ENCODE results near the gene UROS. TPM values are rescaled to one million over a fixed set of nuclear protein-coding genes. Genes with fewer than 3 reads are reported as not detected.

Gene UROS
- total RNA-seq, 1 donor: 32.6 TPM

DNA sequence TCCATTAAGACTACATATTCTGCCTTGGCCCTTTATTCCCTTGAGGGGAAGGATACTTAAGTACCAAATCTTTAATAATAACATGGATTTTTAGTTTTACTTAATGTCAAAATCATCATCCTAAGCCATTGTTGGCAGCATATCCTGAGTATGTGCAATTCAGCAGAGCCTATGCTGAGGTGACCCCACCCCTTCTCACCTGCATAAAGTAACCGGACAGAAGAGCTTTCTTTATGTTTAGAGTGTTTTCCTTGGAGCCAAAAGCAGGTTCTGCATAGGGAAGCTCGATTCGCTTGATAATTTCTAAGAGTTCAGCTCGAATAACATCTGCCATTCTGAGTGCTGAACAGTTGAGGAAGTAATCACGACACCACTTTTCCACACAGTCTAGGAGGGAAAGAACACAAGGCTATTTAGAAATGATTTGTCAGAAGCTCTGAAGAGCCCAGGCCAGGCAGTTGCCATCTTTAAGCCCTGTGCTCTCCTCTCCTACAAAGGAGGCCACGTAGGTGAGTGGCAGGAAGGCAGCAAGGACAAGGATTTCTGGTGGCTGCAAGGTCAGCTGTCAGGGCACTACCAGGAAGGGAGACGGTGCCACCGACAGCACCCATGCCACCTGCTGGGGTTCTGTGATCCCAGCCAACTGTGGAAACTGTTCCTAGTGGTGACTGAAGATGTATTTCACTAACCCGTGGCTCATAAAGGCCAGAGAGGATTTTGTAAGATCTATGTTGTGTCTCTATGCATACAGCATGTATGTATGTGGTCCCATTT is 15.9 kb upstream of the UROS start:
- no peak for DNase-seq (ENCODE audit: low read depth in 2 of 3, low spot score in 2 of 3)

GRCh38 chr10:125836746-125837145 is 13.7 kb upstream of the UROS start:
- no peak for DNase-seq (ENCODE audit: low read depth in 2 of 3, low spot score in 2 of 3)

DNA sequence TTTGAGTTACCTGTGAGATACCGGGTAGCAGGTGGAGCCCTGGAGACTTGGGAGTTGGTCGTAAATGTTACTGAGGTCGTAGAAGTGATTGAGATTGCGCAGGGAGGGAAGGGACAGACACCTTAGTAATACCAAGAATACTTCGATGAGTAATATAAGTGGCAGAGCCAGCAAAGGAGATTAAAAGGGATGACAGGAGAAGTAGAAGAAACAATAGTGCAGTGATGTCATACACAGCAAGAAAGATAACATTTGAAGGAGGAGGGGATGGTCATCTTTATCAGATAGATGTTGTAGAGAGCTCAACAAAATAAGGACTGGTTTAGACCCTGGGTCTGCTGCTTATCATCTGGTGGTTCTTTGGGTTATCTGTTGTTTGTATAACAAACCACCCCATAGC is 5.3 kb upstream of the UROS start:
- no peak for DNase-seq (ENCODE audit: low read depth in 2 of 3, low spot score in 2 of 3)

- DNase-seq (ENCODE audit: low read depth in 2 of 3, low spot score in 2 of 3): no peak
Observed at GRCh38 chr10:125827133-125827532, 4.1 kb upstream of the UROS start.

GRCh38 chr10:125824736-125825135 is 1.7 kb upstream of the UROS start:
- no peak for DNase-seq (ENCODE audit: low read depth in 2 of 3, low spot score in 2 of 3)

DNA sequence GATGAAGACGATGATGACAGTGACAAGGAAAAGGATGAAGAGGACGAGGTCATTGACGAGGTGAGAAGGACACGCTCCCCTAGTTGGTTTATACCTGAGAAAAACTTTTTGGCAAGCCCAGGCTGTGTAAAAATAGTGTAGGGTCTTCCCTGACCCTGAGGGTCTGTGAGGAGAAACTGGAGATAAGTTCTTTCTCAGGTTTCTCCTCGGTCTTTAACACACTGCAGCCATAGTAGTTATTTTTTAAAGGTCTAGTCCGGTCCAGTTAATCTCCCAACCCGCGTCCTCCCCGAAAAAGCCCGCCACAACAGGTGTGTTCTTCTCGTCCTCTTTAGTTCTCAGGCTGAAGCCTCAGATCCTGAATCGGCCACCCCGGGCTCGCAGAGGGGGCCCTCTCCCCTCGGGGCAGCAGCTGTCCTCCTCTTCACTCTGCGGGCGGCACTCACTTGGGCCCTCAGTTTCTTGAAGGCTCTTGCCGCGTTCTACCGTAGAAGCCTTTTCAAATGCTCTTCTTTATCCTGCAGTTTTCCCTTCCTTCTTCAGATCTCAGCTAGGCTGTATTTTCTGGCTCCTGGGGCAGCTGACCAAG is 699 bp upstream of the UROS start:
- DNase-seq (ENCODE audit: low read depth in 2 of 3, low spot score in 2 of 3): no peak

DNA sequence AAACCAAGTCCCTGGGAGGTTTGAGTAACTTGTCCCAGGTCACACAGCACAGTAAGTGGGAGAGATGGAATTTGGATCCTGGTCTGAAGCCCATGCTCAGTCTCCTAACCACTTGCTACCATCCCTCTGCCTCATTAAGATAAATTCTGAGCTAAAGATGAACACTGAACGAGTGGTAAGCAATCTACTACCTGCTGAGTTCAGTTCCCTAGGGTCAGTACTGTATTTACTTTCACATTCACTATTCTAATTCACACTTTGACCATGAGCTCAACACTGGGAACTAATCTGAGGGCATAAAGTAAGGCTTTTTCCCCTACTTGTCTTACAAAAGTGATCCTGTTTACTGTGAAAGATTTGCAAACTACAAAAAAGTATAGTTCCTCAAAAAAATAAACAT is 2.4 kb downstream of the UROS start:
- no peak for DNase-seq (ENCODE audit: low read depth in 2 of 3, low spot score in 2 of 3)

DNA sequence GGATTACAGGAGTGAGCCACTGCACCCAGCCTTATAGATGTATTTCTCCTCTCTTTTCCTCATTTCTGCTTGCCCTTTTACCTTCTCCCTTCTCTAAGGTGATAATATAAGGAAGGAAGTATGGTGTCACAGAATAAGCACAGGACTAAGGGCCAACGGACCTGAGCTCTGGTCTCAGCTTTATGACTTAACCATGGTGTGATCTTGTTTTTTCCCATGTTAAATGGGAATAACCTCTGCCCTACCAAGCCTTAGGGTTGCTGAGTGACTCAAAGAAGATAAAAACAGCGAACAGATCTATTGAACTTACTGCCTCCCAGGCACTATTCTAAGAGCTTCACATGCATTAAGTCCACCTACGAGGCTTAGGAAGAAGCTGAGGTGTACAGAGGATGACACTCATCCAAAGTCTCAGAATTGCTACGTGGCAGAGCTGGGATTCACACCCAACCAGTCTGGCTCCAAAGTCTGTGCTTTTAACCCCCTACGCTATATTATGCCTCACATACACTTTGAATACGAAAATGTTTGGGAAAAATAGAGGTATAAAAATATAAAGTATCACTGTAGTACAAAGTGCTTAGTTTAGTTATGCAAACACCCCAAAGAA is 5.6 kb downstream of the UROS start:
- no peak for DNase-seq (ENCODE audit: low read depth in 2 of 3, low spot score in 2 of 3)

DNA sequence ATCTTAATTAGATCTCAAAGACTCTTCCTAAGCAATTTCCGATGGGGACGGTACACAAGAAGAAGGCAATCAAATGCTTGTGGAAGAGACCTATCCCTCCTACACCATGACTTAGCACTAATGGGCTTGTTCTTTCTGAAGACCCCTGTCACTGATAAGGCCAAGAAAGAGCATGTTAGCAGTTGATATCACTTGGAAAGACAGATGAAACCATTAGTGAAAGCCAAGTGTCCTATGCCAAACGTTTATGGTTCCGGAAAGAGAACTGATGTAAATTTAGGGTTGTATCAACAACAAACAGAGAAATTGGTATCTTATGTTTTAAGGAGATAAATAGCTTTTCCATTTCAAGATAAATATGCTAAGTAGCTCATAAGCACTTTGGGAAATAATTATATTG is 6.5 kb downstream of the UROS start:
- DNase-seq (ENCODE audit: low read depth in 2 of 3, low spot score in 2 of 3): no peak

GRCh38 chr10:125815764-125816163 is 7.3 kb downstream of the UROS start:
- DNase-seq (ENCODE audit: low read depth in 2 of 3, low spot score in 2 of 3): no peak

DNA sequence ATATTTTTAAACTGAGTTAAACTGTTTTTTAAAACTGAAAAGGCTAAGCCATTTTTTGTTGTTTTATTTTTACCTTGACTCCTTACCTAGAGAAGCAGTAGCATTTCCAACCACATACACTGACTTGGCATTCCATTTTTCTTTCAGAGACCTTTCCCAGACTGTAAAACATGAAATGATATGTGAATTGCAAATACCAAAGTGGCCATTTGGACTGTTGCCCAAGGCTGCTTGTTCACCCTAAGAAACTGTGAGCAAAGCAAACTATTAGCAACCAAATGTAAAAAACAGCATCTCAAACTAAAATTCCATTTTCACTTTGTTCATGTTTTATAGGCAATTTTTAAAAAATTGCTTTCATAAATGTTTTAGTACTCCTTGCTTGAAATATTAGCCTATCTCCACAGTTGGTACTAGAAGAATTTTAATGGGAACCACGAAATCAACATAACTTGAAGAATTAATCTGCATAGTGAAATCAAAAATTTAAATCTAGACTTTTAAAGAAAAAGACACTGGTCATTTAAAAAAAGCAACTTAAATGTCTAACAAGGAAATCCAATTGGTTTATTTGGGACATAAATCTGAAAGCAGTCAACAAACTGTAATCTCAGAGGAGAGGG is 10.8 kb downstream of the UROS start:
- DNase-seq (ENCODE audit: low read depth in 2 of 3, low spot score in 2 of 3): no peak

- no peak for DNase-seq (ENCODE audit: low read depth in 2 of 3, low spot score in 2 of 3)
Observed at GRCh38 chr10:125811251-125811650, 11.8 kb downstream of the UROS start.

DNA sequence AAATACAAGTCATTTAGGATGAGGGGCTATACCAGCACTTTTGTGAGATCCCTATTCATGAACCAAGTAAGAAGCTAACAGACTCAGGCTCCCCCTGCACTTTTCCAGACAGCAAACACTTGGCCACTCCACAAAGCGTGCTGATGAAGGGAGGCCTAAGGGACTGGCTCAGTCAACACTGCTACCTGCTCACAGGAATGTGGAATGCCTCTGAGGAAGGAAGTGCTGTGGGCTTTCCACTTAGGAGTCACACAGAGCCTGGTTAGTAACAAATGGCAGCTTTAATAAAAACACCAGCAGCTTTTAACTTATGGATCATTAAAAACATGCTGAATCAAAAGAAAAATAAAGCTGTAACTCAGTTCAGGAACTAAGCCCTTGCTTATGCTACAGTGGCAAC is 15.0 kb downstream of the UROS start:
- DNase-seq (ENCODE audit: low read depth in 2 of 3, low spot score in 2 of 3): no peak

DNA sequence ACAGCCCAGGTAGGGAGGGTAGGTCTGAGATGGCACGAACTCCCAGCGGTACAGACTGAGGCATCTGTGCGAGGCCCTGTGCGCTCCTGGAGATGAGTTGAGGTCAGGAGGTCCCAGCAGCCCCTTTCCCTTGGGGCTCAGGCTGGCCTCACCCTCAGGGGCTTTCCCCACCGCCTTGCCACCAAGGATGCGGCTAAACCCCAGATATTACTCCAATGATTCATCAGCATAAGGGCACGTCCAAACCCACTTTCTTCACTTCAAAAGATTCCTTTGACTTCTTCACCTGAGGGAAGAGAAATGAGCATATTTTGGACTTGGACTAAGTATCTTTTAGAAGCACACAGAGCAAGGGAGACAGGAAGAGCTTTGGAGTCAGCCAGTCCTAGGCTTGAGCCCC is 20.3 kb downstream of the UROS start:
- DNase-seq (ENCODE audit: low read depth in 2 of 3, low spot score in 2 of 3): no peak

DNA sequence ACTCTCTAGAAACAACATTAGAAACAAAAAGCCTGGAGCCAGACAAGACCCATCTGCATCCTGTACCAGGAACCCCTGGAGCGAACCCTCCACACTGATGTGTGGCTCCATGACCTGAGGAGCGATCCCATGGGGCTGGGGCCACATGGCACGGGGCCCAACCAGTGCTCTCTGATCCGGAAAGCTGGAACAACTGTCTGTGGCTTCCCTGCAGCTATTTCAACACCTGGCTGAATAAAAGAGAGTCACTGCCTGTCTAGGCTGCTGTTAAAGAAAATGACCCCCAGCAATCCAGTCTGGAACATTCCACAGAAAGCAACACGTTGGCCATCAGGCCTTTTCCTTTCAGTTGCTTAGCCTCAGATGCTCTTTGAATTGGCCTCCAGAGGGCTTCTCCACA is 20.9 kb downstream of the UROS start:
- DNase-seq (ENCODE audit: low read depth in 2 of 3, low spot score in 2 of 3): no peak

DNA sequence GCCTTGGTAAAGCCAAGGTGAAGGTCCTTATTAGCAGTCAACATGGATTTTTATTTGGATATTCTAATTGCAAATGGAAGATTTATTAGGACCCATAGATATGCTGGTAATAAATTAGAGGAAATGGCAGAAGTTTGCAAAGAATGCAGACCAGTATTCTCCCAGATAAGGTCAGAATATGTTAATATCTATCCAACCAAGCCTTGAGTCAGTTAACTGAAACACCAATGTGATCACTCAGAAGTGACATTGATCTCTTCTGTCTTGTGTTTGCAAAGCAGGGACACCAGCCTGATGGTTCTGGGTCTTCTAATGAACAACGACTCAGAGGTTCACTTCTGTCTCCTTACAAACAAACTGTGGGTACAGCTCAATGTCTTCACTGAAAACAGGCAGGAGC is 21.5 kb downstream of the UROS start:
- DNase-seq (ENCODE audit: low read depth in 2 of 3, low spot score in 2 of 3): no peak

GRCh38 chr10:125799451-125800182 is 23.4 kb downstream of the UROS start:
- no peak for DNase-seq (ENCODE audit: low read depth in 2 of 3, low spot score in 2 of 3)

DNA sequence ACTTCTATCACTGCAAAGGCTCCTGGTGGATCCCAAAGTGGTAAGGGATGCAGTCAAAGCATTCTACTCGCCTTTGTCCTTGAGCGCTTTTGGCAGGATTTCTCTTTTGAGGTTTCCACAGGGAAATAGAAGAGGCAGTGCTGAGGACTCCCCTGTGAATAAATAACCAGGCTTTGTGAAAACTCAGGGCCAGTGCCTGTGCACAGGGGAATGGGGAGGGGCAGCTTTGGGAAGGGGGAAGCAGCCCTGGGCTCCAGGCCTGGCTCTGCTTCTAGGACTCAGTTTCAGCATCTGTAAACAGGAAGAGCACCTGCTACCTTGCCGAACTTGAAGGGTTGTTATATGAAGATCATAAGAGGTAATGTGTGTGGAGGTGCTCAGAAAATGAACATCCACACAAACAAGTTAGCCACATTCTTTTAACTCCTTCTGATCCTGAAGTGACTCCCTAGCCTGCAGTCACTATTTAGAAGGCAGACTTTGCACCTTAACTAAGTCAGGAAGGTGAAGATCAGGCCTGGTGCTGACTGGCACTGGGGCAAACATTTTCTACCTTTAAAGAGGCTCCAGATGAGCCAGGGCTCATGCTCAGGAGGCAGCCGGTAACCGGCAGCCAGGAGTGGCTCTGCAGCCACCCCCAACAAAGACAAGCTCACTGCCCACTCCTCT is 24.9 kb downstream of the UROS start:
- DNase-seq (ENCODE audit: low read depth in 2 of 3, low spot score in 2 of 3): no peak

DNA sequence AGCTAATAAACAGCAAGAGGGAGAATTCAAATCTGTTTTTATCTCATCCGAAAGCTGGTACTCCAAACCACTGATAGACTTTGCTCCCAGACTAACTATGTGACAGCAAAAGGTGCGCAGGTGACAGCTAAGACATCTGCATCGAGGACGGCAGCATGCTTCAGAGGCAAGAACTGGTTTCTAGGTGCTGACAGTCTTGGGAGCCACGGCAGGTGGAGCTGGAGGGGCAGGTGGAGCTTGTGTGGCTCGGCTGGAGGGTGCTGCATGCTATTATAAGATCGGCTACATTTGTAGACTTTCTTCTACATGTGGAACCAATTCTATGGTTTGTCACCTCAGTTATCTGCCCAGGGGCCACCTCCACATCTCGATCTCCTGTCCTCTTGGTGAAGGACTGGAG is 25.6 kb downstream of the UROS start:
- DNase-seq (ENCODE audit: low read depth in 2 of 3, low spot score in 2 of 3): no peak

DNA sequence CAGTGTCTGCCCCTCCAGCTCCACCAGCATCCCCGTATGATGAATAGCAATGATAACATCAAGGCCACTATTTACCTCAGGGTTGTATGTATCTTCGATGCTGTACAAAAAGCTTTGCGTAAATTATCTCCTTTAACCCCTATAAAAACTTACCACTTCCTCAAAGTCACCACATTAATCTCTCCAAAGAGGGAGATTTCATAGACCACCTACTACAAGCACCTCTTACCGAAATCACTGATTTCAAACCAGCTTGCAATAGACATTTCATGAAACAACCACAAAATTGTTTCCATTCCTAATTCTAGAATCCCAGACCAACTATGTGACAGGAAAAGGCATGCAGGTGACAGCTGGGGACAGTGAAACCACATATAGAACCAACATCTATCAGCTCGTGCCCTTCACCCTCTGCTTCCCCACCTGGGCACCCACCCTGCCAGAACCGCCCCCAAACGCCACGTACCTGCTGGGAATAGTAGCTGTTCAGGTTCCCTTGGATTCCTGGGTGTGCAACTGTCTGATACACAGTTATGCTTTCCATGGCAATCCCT is 27.3 kb downstream of the UROS start:
- no peak for DNase-seq (ENCODE audit: low read depth in 2 of 3, low spot score in 2 of 3)
